Activated T-helper 9 cell treated with anti-CD3 and anti-CD28 coated beads, Interleukin-2, amount 50 U/mL, for 16 hours (primary cell): ENCODE measurements around the gene ADCK2.
"Not testable (repeated sequence)": the region's sequence is repeated elsewhere in the genome, so short reads cannot be mapped to it uniquely, and the experiment has no call there.

Experiments
- DNase-seq: peaks from one replicate; pipeline ENCODE4 v3.0.0-alpha.2; 2020; ENCODE audit warnings: low read depth

ADCK2 gene

GRCh38 chr7:140693849-140694248, 21.1 kb downstream of the ADCK2 start:
- not testable (repeated sequence) for DNase-seq

DNA sequence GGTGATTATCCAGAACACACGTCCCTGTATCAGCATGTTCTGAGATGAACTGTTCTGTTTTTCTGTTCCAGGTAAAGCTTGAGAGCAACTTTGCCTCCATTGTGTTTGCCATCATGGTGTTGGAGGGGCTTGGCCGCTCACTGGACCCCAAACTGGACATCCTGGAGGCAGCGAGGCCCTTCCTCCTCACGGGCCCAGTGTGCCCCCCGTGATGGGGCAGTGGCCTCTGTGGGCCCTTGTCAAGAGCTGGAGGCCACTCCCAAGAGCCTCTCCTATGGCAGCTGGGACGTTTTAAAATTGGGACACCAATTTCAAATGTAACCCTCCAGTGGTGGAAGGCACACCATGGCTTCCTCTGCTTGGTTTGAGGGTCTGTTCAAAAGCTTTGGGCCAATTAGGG, 21.8 kb downstream of the ADCK2 start:
- no peak for DNase-seq

DNA sequence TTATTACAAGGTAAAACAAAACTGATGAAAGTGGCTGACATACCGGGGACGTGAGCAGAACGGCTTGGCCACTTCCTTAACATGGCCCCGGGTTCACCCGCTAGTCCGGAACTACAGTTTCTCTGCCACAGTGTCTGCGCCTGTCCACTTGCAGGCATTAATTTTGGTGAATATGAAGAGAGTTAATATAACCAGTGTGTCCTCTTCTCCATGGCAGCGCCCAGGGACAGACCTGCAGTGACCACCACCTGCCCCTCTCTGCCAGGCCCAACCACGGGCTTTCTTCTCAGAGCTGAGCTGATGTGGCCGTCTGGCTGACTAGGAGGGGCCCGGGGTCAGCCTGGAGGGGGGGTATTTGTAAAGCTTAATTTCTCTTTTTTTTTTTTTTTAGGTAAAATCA, 22.6 kb downstream of the ADCK2 start:
- DNase-seq = no peak

GRCh38 chr7:140696024-140696679, 23.4 kb downstream of the ADCK2 start:
- DNase-seq = peak; percentile 92

DNA sequence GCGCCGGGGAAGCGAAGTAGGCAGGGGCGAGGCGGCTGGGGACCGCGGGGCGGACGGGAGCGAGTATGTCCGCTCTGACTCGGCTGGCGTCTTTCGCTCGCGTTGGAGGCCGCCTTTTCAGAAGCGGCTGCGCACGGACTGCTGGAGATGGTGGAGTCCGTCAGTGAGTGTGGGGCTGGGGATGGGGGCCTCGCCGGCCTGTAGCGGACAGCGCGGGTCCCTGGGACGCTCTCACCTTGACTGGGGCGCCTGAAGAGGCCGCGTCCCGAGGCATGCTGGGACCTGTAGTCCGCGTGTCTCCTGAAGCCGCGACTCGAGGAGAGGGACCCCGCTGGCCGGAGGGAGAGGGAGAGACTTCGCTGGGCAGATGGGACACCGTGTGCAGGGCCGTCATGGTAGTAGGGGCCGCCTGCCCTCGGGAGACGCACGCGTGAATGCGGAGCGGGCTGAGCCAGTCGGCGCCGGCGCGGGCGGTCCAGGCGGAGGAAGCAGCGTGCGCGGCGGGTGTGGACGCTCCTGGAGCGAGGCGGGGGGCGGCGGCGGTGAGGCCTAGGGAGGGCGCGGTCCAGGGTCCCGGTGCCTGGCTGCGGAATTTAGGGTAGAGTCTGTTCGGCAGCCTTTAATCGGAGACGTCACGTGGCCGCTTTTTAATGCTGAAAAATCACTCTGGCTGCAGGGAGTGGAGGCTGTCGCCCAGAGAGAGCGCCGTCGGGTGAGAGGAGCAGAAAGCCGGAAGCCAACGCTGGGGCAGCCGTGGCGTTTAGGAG, 24.1 kb downstream of the ADCK2 start, which contains the start of gene NDUFB2:
Gene NDUFB2 (plus strand): TSS at position 29 of the 767 bp plus-strand sequence. CDS start 37 bp downstream, at position 66.
- peak; percentile 66 for DNase-seq

DNA sequence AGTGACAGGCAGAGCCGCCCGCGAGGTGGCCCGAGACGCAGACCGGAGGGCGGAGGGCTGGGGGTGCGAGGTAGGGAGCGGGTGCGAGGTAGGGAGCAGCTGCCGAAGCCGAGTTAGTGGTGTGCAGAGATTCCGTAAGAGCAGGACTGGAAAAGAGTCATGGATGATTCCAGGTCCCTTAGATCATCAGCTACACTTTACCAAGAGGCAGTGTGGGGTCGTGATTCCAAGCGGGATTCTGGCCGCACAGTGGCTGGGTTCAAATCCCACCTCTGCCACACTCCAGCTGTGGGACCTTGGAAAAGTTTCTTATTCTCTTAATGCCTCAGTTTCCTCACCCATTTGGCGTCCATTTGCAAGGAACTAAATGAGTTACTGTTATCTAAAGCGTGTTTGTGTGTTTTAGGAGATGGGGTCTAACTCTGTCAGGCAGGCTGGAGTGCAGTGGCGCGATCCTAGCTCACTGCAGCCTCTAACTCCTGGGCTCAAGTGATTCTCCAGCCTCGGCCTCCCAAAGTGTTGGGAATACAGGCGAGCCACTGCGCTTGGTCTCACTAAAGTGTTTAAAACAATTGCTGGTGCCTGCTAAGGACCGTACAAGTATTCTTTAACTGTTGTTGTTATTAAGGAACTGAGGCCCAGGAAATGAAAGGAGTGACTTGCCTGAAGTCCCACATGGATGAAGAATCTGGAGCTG, 24.9 kb downstream of the ADCK2 start:
- DNase-seq = no peak

DNA sequence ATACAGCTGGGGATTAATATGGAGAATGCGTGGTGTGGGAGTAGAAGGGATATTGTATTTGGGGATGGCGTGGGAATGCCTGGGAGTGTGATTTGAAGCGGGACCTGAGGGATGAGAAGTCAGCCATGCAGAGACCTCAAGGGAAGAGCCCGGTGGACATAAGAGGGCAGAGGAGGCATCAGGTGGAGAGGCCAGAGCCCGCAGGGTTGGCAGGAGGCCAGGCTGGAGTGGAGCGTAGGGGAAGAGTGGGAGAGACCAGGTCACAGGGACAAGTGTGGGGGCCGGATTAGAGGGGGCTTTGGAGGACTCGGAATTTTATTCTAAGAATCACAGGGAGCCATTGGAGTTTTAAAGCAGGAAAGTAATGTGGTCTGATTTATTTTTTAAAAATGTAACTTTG, 25.7 kb downstream of the ADCK2 start:
- DNase-seq = no peak

DNA sequence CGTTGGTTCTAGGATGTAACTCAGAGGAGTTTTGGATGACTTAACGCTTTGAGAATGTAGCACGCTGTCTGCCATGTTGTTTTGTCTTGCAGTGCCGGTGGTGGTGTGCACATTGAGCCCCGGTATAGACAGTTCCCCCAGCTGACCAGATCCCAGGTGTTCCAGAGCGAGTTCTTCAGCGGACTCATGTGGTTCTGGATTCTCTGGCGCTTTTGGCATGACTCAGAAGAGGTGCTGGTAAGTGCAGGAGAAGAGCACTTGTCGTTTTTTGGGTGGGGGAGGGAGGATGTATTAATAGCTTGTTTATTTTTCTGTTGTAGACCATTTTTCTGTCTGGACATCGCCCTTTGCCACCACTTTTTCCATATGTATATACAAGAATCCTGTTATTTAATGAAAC, 30.0 kb downstream of the ADCK2 start:
- DNase-seq = no peak

GRCh38 chr7:140704205-140704604, 31.5 kb downstream of the ADCK2 start:
- no peak for DNase-seq

DNA sequence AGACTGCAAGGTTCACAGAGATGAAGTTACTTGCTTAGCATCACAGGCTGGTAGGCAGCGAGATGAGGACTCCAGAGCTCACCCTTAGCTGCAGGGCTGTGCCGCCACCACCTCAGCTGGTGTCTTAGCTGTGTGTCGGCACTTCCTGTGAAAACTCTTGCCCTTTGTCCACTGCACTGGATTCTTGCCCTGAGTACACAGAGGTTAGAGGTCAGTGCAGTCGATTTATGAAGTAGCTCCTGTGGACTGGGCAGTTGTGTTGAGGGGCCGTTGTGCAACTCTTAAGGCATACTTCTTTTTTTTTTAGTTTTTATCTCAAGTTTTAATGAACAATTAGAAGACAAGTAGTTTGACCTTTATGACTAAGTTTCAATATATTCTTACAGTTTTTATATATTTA, 34.4 kb downstream of the ADCK2 start:
- DNase-seq = no peak

DNA sequence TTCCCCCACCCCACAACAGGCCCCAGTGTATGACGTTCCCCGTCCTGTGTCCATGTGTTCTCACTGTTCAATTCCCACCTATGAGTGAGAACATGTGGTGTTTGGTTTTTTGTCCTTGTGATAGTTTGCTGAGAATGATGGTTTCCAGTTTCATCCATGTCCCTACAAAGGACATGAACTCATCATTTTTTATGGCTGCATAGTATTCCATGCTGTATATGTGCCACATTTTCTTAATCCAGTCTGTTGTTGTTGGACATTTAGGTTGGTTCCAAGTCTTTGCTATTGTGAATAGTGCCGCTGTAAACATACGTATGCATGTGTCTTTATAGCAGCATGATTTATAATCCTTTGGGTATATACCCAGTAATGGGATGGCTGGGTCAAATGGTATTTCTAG, 36.0 kb downstream of the ADCK2 start:
- not testable (repeated sequence) for DNase-seq

DNA sequence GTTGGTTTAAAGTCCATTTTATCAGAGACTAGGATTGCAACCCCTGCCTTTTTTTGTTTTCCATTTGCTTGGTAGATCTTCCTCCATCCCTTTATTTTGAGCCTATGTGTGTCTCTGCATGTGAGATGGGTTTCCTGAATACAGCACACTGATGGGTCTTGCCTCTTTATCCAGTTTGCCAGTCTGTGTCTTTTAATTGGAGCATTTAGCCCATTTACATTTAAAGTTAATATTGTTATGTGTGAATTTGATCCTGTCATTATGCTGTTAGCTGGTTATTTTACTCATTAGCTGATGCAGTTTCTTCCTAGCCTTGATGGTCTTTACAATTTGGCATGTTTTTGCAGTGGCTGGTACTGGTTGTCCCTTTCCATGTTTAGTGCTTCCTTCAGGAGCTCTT, 39.6 kb downstream of the ADCK2 start:
- not testable (repeated sequence) for DNase-seq

DNA sequence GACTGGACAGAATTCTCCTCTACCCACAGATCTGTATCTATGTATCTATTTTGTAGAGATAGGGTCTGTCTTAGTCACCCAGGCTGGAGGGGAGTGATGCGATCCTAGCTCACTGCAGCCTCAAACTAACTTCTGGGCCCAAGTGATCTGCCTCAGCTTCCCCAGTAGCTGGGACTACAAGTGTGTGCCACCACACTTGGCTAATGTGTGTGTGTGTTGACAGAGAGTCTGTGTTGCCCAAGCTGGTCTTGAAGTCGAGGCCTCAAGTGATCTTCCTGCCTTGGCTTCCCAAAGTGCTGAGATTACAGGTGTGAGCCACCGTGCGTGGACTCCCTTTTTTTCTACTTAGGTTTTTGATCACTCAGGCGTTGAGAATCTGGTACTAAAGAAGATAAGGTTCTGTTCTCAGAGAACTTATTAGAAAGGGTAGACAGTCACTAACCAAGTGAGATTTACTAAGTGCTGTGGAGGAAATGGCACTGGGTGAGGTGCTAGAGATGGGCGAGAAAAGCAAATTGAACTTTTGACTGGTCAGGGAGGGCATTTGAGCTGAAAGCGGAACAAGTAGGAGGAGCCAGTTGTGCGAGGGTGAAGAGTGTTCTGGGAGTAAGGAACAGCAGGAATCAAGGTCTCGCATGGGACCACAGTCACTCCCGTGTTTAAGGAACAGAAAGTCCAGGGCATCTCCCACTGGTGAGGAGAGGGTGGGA, 41.7 kb downstream of the ADCK2 start:
- no peak for DNase-seq

DNA sequence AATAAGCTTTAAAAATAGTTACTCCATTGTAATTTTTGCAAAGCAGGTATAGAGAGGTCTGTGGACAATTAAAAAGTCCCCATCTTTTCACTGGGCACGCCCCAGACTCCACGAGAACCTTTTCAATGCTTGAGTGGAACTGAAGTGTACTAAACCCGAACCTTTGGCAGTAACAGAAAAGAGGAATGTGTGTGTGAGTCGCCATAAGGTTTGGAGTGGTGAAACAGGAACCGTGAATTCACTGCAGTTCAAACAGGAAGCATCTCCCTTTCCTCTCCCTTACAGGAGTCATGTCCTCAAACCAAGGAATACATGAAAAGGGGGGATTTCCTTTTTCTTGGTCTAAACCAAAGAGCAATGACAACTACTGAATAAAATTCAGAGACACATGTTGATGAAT, 47.0 kb downstream of the ADCK2 start:
- DNase-seq = no peak

DNA sequence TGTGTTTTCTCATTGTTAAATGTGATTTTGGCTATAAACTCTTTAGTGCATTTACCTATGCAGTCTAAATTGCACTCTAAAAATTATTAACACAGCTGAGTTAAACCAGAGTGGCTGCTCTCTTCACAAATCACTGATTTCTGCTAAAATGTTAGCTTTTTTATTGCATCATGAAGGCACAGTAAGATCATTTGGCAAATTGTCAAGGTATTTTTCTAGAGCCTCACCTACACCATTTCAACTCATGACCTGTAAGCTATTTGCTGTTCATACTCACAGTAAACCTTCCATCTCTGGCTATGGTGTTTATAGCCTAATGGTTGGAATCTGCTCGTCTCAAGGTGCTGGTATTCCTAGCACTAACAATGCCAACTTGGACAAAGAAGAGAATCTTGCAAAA, 49.5 kb downstream of the ADCK2 start:
- no peak for DNase-seq

GRCh38 chr7:140723006-140723405, 50.3 kb downstream of the ADCK2 start:
- no peak for DNase-seq

- no peak for DNase-seq
Observed at GRCh38 chr7:140723574-140723973, 50.8 kb downstream of the ADCK2 start.

DNA sequence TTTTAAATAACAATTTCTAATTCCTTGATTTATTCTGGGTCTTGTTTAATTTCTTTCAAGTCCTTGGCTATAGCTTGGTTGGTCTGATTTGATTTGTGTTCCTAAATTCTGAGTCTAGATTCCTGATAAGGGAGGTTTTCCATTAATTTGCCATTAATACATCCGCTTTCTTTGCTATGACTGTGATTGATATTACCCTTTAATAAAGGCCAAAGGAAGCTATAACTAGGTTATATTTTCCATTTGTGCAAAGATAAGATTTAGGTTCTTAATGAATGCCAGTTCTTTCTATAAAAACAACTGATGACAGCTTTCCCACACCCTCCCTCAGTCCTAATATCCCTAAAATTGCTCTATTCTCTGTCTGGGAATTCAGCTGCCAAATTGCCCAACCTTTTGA, 52.0 kb downstream of the ADCK2 start:
- DNase-seq = no peak

DNA sequence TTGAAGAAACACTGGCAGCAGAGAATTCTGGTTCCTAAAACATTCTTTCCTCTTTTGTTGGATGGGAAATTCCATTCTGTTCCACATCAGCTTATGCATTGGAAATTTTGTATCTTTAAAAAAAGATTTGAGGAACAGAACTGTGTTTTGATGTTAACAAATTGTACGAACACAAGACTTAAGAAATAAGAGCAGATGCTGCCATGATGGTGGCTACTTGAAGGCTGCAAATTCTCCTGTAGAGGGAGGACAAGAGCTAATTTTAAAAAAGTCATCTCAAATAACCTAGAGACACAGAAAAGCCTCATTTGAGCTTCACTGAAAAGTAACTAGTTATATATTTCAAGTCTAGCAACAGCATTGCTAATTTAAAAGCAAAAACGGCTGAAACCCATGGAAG, 53.5 kb downstream of the ADCK2 start:
- no peak for DNase-seq

DNA sequence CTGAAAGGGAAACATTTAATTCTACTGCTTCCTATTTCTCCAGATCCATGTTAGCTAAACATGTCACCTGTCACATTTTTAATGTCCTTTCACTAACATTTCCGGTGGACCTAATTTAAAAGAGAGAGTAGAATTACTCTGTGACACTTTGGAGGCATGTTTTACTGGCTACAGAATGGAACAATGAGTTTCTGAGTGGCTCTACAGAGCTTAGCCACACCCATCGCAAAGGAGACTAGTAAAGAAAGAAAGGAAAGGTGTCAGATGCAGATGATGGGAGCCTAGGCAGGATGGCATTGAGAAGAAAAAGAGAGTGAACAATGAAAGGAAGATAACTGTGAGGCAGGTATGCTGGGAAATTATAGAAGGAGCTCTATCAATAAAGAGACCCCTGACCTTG, 59.7 kb downstream of the ADCK2 start:
- DNase-seq = no peak

DNA sequence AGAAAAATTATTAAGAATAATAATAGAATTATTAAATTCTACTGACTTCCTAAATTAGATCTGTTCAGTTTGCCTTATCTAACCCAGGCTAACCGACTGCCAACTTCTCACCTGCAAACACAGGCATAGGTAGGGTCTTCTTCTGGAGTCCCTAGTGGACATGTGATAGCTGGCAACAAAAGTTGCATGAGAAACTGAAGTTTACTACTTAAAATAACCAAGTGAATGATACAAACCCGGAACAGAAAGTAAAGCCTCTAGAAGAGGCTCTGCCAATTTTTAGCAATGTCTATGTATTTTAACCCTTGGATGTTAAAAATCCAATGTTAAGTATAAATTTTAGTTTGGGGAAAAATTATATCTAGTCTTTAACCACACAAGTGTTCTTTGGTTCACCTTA, 61.4 kb downstream of the ADCK2 start:
- no peak for DNase-seq

GRCh38 chr7:140734729-140735128, 62.0 kb downstream of the ADCK2 start:
- no peak for DNase-seq
